Nephron progenitor cell (in vitro differentiated cells): ENCODE results near the gene NCOA5.
A peak's percentile ranks its signal among the peaks of the same experiment; 100 is the strongest.

Experiments used
- DNase-seq: peaks from one replicate; pipeline ENCODE4 v3.0.0; 2021
- H3K27ac Mint-ChIP-seq: 2 replicates; pipeline ENCODE4 v1.8.0; 2021; ENCODE audit warnings: mild to moderate bottlenecking, moderate library complexity, mixed read lengths
- H3K27me3 Mint-ChIP-seq: 2 replicates; pipeline ENCODE4 v1.8.0; 2021; ENCODE audit warnings: mild to moderate bottlenecking, low read depth, mixed read lengths; ENCODE audit not compliant: poor library complexity
- H3K36me3 Mint-ChIP-seq: 2 replicates; pipeline ENCODE4 v1.8.0; 2021; ENCODE audit warnings: low read depth, mixed read lengths
- H3K4me1 Mint-ChIP-seq: 2 replicates; pipeline ENCODE4 v1.8.0; 2021; ENCODE audit warnings: mixed read lengths
- H3K4me3 Mint-ChIP-seq: 2 replicates; pipeline ENCODE4 v1.8.0; 2021; ENCODE audit warnings: mild to moderate bottlenecking, moderate library complexity, mixed read lengths
- H3K9me3 Mint-ChIP-seq: 2 replicates; pipeline ENCODE4 v1.8.0; 2021; ENCODE audit warnings: mild to moderate bottlenecking, moderate library complexity, mixed read lengths
- CTCF ChIP-seq: fragments of 200-600 bp; sonication (generic); IDR thresholded peaks from 2 replicates; pipeline ENCODE4 v1.5.0; 2021; ENCODE audit warnings: antibody characterized with exemption

NCOA5 gene

DNA sequence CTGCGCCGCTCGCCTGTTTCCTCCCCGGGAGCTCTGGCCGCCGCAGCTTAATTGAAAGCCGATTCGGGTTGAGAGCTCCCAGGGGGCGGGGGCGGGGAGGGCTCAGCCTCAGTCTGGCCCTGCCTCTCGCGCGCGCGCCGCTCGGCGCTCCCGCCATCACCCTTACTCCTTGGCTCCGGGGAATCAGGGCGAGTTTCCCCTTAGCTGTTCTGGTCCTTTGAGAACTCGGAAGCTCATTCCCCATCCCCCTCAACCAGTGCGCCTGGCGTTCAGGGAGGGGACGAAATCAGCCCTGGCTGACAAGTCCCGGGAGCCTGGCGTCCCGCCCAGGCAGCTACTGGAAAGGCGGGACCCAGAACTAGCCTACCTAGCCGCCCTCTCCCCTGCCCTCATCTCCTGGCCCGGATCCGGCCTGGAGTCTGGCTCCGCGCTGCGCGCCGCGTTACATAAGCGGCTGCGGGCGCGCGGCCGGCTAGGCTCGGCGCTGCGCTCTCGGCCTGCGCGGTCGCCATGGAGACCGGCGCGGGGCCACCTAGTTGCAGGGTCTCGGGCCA is 58.0 kb downstream of the NCOA5 start:
- no peaks in the 10 kb centered on the region for H3K9me3 Mint-ChIP-seq
- peaks cover 4% of the 10 kb centered on the region for H3K4me1 Mint-ChIP-seq
- no peak for TF ChIP-seq CTCF
- DNase-seq: peak; percentile 59
- H3K27ac Mint-ChIP-seq: no peak overlapping the region
- no peaks in the 10 kb centered on the region for H3K36me3 Mint-ChIP-seq
- H3K27me3 Mint-ChIP-seq: peaks cover 100% of the 10 kb centered on the region
- peak overlapping the region; percentile 67 for H3K4me3 Mint-ChIP-seq

DNA sequence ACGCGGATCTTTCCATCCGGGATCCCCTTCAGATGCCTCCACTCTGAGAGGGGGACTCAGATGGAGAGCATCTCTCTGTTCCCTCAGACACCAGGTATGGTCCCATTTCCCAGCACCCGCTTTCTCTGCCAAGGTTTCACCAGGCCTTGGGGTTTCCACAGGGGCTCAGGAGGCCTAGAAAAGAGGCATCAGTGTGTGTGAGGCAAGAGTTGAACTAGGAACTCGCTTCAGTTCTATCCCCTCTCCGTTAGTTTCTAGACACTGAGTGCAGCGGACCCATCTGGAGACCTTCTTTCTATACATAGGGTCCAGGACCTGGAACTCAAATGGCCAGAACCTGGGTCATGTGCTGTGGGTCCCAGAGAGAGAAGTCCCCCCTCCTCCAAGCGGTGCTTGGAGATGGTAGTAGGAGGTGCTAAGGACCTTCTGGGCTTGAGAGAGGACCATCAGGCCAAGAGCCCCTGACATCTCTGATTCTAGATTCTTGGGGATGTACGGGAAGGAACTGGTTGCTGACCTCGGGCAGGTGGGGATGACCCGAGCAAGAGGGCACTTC is 58.7 kb downstream of the NCOA5 start:
- Mint-ChIP-seq H3K27me3 (peaks cover 100% of the 10 kb centered on the region), H3K27ac (no peak overlapping the region), H3K36me3 (no peaks in the 10 kb centered on the region), H3K9me3 (no peaks in the 10 kb centered on the region), H3K4me1 (peaks cover 4% of the 10 kb centered on the region), H3K4me3 (peak overlapping the region; percentile 8)
- TF ChIP-seq CTCF: no peak
- no peak for DNase-seq

DNA sequence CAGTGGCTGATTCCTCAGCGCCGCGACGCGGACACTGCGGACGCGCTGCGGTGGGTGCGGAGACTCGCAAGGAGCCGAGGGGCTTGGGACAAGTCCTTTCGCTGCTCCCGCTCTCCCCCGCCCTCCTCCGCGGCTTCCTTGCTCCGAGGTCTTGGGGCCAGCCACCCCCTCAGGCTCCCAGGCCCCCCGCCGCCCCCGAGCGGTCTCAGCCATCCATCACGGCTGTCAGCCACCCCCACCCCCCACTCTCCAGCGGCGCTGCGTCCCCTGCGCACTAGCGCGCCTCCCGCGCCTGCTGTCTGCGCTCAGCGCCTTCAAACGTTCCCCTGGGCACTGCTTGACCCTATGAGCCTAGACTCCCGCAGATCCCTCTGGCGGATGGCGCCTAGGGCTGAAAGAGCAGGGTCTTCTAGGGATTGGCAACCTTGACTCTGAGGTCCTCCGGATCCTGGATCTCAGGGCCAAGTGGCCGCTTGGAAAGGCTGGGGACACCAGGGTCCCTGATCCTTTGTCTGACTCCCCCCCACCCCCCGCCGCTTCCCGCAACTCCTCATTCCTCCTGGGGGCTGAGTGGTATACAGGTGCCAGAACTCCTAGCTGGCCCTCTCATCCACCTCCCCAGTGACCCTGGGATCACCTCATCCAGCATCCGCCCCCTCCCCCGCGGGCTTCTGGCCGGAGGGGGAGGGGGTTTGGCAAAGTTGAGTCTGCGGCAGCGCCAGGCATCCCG is 59.3 kb downstream of the NCOA5 start:
- Mint-ChIP-seq H3K27me3 (peaks cover 100% of the 10 kb centered on the region), H3K27ac (no peak overlapping the region), H3K4me1 (peaks cover 4% of the 10 kb centered on the region), H3K36me3 (no peaks in the 10 kb centered on the region), H3K9me3 (no peaks in the 10 kb centered on the region), H3K4me3 (no peak overlapping the region)
- TF ChIP-seq CTCF: no peak
- DNase-seq: peak; percentile 25

- Mint-ChIP-seq H3K27me3 (peaks cover 100% of the 10 kb centered on the region), H3K9me3 (no peaks in the 10 kb centered on the region), H3K4me3 (no peak within 1 kb of the TSS), H3K4me1 (peaks cover 4% of the 10 kb centered on the region), H3K36me3 (no peaks in the 10 kb centered on the region), H3K27ac (no peak within 1 kb of the TSS)
- no peak for TF ChIP-seq CTCF
- no peak for DNase-seq
Measured at GRCh38 chr20:46028772-46029371, 60.9 kb downstream of the NCOA5 start, which contains the start of gene SLC12A5. Gene SLC12A5 (plus strand): TSS chr20:46029215. CDS start chr20:46029345, 130 bp downstream.

DNA sequence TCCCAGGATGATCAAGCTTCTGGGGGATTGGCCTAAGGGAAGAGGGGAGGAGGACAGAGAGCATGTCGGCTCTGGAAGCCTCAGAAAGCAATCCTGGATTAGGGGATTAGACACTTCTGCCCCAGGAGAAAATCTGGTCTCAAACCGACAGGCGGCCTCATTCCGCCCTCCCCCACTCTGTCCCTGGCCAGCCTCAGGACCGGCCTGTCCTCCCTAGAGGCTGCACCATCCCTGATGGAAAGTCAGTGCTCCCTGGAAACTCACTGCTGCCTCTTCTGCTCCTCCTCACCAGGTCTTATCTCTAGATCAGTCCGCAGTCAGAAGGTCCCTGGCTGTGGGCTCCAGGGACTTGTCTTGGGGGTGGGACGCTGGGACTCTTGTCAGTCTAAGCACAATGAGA is 61.7 kb downstream of the NCOA5 start:
- no peak for DNase-seq
- no peak for TF ChIP-seq CTCF
- Mint-ChIP-seq H3K4me1 (peaks cover 4% of the 10 kb centered on the region), H3K36me3 (no peaks in the 10 kb centered on the region), H3K9me3 (no peaks in the 10 kb centered on the region), H3K4me3 (no peak overlapping the region), H3K27me3 (peaks cover 100% of the 10 kb centered on the region), H3K27ac (no peak overlapping the region)
